ENCODE data around the gene CTXND1. TPM values are rescaled to one million over a fixed set of nuclear protein-coding genes. Genes with fewer than 3 reads are reported as not detected.

CTXND1 gene
- total and polyA plus RNA-seq, 2 experiments from 2014 or later: 0.05 TPM; not detected in 1

DNA sequence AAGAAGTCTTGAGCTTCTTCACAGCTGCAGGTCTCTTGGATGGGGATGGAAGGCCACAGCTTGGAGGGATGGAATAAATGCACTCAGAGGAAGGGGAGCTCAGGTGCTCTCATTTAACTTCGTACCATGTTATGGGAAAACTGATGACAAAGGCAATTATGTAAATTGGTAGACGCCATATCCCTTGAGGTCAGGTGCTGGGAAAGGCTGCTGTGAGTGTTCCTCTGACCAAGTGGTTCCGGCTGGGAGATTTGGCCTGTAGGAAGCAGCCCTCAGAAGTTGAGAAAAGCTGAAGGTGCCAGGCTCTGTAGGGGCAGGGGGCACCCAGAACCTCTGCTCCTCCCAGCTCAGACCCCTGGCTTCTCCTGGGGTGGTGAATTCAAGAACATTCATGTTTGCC, 52.1 kb downstream of the CTXND1 start:
- peak overlapping the region; percentile 7; the same call in 1 of the 2 replicates for H3K4me2 ChIP-seq
- H3K4me3 ChIP-seq: no peak overlapping the region
- H3K27me3 ChIP-seq (ENCODE audit: insufficient read depth): no peaks in the 10 kb centered on the region
- TF ChIP-seq ZNF331 (CRISPR knock-in tag; IDR thresholded peaks at IDR 0.05; ENCODE audit: low read depth) (no peak), CREB1 (CRISPR knock-in tag; IDR thresholded peaks at IDR 0.05; ENCODE audit: low read depth) (no peak), REST (IDR thresholded peaks at IDR 0.05; ENCODE audit: unreplicated experiment) (no peak), POLR2AphosphoS5 (IDR thresholded peaks at IDR 0.05; ENCODE audit: low read depth) (no peak), ZNF114 (CRISPR knock-in tag; IDR thresholded peaks at IDR 0.05) (no peak)
- TF ChIP-seq, protein P1, sequence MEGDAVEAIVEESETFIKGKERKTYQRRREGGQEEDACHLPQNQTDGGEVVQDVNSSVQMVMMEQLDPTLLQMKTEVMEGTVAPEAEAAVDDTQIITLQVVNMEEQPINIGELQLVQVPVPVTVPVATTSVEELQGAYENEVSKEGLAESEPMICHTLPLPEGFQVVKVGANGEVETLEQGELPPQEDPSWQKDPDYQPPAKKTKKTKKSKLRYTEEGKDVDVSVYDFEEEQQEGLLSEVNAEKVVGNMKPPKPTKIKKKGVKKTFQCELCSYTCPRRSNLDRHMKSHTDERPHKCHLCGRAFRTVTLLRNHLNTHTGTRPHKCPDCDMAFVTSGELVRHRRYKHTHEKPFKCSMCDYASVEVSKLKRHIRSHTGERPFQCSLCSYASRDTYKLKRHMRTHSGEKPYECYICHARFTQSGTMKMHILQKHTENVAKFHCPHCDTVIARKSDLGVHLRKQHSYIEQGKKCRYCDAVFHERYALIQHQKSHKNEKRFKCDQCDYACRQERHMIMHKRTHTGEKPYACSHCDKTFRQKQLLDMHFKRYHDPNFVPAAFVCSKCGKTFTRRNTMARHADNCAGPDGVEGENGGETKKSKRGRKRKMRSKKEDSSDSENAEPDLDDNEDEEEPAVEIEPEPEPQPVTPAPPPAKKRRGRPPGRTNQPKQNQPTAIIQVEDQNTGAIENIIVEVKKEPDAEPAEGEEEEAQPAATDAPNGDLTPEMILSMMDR (conservative IDR thresholded peaks at IDR 0.05; ENCODE audit: low read depth in 2 of 2): no peak
- TF ChIP-seq, protein P2, sequence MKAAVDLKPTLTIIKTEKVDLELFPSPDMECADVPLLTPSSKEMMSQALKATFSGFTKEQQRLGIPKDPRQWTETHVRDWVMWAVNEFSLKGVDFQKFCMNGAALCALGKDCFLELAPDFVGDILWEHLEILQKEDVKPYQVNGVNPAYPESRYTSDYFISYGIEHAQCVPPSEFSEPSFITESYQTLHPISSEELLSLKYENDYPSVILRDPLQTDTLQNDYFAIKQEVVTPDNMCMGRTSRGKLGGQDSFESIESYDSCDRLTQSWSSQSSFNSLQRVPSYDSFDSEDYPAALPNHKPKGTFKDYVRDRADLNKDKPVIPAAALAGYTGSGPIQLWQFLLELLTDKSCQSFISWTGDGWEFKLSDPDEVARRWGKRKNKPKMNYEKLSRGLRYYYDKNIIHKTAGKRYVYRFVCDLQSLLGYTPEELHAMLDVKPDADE (IDR thresholded peaks at IDR 0.05): no peak
- no peak for DNase-seq (ENCODE audit: low spot score)
- H3K4me3 Mint-ChIP-seq: no peak overlapping the region
- H3K27me3 Mint-ChIP-seq (ENCODE audit: insufficient read depth, low read depth, poor library complexity): peaks cover 4% of the 10 kb centered on the region
- no peak overlapping the region for H3K27ac Mint-ChIP-seq
- no peaks in the 10 kb centered on the region for H3K79me2 ChIP-seq (replicated peaks; ENCODE audit: insufficient read depth)
- no peaks in the 10 kb centered on the region for H3F3A ChIP-seq (replicated peaks; ENCODE audit: low read depth)
- no peak overlapping the region for H3K27ac ChIP-seq (ENCODE audit: low read depth)
- H4K20me1 ChIP-seq (replicated peaks; ENCODE audit: insufficient read depth): no peaks in the 10 kb centered on the region
- no peaks in the 10 kb centered on the region for H3K36me3 ChIP-seq (ENCODE audit: insufficient read depth)
- no peaks in the 10 kb centered on the region for H3K9me3 Mint-ChIP-seq
- peaks cover 16% of the 10 kb centered on the region for H3K9me2 ChIP-seq (ENCODE audit: insufficient read depth)
- H3K4me1 Mint-ChIP-seq: peaks cover 18% of the 10 kb centered on the region
- ATAC-seq: no peak
- peaks cover 10% of the 10 kb centered on the region; the same call in 1 of the 2 replicates for H3K4me1 ChIP-seq (ENCODE audit: insufficient read depth)
- H2AFZ ChIP-seq: peak overlapping the region; percentile 39
- H3K36me3 Mint-ChIP-seq (ENCODE audit: low read depth): no peaks in the 10 kb centered on the region

DNA sequence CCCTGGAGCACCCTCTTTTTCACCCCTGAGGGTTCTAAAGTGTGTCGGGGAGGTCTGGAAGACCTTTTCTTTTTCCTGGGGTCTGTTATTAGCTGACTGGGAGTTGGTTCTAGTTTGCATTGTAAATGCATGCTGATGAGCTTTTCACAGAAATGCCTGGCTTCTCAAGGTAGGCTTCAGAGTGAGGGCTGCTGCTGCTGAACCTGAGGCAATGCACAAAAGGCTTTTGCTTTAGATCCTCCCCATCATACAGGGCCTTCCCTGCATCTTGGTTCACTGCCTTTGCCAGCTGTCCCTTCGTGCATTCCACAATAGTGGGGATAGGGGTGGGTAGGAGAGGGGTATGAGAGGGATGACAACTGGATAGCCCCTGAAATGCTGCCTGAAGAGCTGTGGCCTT, 52.6 kb downstream of the CTXND1 start:
- no peaks in the 10 kb centered on the region for H3K79me2 ChIP-seq (replicated peaks; ENCODE audit: insufficient read depth)
- Mint-ChIP-seq H3K27me3 (ENCODE audit: insufficient read depth, low read depth, poor library complexity) (peaks cover 4% of the 10 kb centered on the region), H3K9me3 (no peaks in the 10 kb centered on the region), H3K36me3 (ENCODE audit: low read depth) (no peaks in the 10 kb centered on the region), H3K27ac (no peak overlapping the region), H3K4me1 (peaks cover 18% of the 10 kb centered on the region), H3K4me3 (no peak overlapping the region)
- H3K27me3 ChIP-seq (ENCODE audit: insufficient read depth): no peaks in the 10 kb centered on the region
- no peak overlapping the region for H3K27ac ChIP-seq (ENCODE audit: low read depth)
- peak; percentile 87 for ATAC-seq
- no peak overlapping the region for H3K4me3 ChIP-seq
- peak overlapping the region; percentile 7; the same call in 1 of the 2 replicates for H3K4me2 ChIP-seq
- peak; percentile 57 for DNase-seq (ENCODE audit: low spot score)
- no peaks in the 10 kb centered on the region for H4K20me1 ChIP-seq (replicated peaks; ENCODE audit: insufficient read depth)
- H3K4me1 ChIP-seq (ENCODE audit: insufficient read depth): peaks cover 10% of the 10 kb centered on the region; the same call in 1 of the 2 replicates
- peaks cover 17% of the 10 kb centered on the region for H3K9me2 ChIP-seq (ENCODE audit: insufficient read depth)
- H3K36me3 ChIP-seq (ENCODE audit: insufficient read depth): no peaks in the 10 kb centered on the region
- peak overlapping the region; percentile 39 for H2AFZ ChIP-seq
- H3F3A ChIP-seq (replicated peaks; ENCODE audit: low read depth): no peaks in the 10 kb centered on the region
- TF ChIP-seq REST (IDR thresholded peaks at IDR 0.05; ENCODE audit: unreplicated experiment): no peak
- TF ChIP-seq, protein P1 (conservative IDR thresholded peaks at IDR 0.05; ENCODE audit: low read depth in 2 of 2): no peak

Data from GM23338 (cell line).